Fibroblast of peridontal ligament (primary cell): Measurements from ENCODE around the gene CDK2.
"Not testable (repeated sequence)": the region's sequence is repeated elsewhere in the genome, so short reads cannot be mapped to it uniquely, and the experiment has no call there.

ENCODE experiments used
- DNase-seq: peaks from one replicate; pipeline ENCODE4 v3.0.0-alpha.2; 2010; ENCODE audit errors: extremely low read depth

CDK2 gene

GRCh38 chr12:55979069-55979468 lies 12.4 kb downstream of the CDK2 start:
- DNase-seq: no peak

- not testable (repeated sequence) for DNase-seq
These were observed 15.3 kb downstream of the CDK2 start for GRCh38 chr12:55981882-55982281.

DNA sequence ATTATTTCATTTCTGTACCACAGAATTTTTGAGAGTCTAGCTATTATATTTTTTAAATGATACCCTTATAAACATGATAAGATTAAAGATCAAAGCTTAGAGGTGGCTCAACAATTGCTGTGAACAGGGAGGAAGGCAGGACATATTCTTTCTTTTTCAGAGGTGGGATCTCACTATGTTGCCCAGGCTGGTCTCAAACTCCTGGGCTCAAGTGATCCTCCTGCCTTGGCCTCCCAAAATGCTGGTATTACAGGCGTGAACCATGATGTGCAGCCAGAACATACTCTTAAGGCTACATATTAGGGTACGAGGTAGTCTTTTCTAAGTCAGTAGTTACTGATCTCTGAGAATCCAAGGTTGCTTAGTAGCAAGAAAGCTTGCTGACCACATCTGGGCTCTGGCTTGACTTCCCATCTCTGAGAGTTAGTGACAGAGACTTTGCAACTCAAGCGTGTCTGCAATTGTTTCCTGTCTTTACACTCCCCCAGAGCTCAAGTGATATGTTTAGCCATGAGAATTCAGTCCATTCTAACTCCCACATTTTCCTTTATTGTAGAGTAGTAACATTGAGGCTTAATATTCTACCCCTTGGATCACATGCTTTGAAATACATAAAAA lies 15.8 kb downstream of the CDK2 start:
- peak; percentile 11 for DNase-seq

DNA sequence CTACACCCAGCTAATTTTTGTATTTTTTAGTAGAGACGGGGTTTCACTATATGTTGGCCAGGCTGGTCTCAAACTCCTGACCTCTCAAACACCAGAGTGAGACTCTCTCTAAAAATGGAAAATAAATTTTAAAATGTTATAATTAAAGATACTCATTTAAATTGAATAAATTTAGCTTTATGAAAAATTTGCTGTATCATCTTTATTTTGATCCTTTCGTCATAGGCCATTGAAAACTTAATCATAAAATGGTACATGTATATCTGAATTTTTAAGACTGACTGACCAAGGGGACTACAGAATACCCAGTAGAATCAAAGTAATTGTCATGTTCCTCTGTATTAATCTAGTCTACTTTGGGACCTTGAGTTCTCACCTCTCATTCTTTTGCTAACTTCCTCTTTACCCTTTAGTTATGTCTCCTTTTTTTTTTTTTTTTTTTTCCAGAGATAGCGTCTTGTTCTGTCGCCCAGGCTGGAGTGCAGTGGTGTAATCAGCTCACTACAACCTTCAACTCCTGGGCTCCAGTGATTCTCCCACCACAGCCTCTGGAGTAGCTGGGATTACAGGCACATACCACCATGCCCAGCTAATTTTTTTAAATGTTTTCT lies 16.7 kb downstream of the CDK2 start:
- DNase-seq: no peak

DNA sequence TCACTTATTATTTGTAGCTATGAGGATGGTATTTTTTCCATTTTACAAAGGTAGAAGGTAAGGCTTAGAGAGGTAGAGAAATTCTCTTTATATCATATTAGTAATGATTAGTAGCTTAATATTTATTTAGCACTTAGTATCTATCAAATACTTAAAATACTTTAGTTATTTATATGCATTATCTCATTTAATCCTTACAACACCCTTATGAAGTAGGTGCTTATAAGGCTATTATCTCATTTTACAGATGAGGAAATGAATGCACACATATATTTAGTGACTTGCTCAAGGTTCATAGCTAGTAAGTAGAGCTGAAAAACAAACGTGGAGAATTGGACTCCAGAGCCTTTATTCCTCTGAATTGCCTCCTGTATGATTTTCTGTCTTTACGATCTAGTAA lies 18.2 kb downstream of the CDK2 start:
- no peak for DNase-seq

GRCh38 chr12:55985341-55985740 lies 18.7 kb downstream of the CDK2 start:
- no peak for DNase-seq

- DNase-seq: not testable (repeated sequence)
These were observed 19.3 kb downstream of the CDK2 start for GRCh38 chr12:55985976-55986375.

GRCh38 chr12:55991110-55991509 lies 24.5 kb downstream of the CDK2 start:
- no peak for DNase-seq

- no peak for DNase-seq
These were observed 26.7 kb downstream of the CDK2 start for GRCh38 chr12:55993230-55993853.

DNA sequence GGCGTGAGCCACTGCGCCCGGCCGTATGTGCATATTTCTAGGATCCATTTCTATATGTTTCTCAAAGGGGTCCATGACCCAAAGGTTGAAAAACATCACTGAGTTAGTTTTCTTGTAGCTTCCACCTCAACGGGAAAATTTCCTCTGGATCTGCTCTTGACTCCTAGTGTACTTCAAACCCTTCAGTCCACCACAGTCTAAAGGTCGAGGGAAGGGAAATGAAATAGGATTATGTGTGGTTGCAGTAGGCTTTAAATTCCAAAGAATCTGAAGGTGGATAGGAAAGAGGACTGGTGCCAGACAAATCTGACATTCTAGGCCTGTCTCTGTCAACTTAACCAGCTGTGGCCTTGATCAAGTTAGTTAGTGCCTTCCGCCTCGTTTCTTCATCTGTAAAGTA lies 28.7 kb downstream of the CDK2 start:
- DNase-seq: no peak

DNA sequence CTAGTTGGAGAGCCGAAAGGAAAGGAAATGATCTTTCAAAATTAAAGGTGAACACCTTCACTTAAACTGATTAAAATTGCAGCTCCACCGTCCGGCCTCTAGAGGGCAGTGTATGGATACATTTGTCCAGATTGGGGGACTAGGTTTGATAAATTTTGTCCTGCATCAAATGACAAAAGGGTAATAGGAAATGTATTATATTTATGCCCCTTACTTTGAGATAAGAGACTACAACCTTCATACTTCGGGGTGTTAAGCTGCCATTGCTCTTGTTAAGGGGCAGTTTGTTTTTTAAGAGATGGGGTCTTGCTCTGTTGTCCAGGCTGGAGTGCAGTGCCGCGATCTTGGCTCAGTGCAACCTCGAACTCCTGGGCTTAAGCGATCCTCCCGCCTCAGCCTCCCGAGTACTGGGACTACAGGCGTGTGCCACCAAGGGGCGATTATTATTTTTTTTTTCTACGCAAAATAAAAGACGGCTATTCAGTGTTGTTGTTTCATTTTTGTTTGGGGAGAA lies 29.6 kb downstream of the CDK2 start:
- DNase-seq: peak; percentile 78

DNA sequence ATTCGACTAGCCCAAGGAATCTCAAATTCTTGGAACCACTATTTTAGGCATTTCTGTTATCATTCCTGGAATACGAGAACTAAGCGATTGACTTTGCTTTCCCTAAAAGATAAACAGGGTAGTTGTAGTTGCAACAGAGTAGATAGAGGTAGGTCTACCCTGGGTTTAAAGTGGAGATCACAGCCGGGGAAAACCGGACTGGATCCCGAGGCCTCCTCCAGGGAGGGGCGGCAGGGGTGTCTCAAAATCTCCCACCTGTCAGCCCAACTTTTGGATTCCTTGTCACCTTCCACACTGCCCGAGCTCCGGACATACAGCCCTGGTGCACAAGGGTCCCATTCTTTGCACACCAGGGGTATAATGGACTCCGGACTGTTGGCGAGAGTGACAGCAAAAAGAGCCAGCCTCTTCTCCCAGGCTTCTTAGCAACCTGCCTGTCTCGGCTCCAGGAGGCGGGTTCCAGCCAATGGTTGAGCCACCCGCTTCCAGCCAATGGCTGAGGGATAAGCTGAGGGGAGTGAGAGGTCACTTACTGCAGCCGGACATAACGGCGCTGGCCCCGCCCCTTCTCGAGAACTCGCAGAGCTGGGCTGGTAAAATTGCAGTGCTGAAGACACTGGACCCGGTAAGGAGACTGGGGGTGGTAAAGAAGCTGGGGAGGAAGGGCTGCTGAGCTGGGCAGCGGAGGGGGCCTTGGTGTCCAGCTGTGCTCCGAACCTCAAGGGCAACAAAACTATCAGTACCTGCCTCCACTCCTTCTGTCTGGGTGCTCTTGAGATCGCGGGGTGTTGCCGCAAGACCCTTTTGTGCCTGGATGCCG lies 30.3 kb downstream of the CDK2 start, which contains the start of gene SUOX:
Gene SUOX (plus strand): TSS at position 562 of the 820 bp plus-strand sequence. CDS start 4,946 bp downstream, outside the sequence.
- peak; percentile 95 for DNase-seq

GRCh38 chr12:55997535-55997859 lies 30.9 kb downstream of the CDK2 start:
- no peak for DNase-seq

DNA sequence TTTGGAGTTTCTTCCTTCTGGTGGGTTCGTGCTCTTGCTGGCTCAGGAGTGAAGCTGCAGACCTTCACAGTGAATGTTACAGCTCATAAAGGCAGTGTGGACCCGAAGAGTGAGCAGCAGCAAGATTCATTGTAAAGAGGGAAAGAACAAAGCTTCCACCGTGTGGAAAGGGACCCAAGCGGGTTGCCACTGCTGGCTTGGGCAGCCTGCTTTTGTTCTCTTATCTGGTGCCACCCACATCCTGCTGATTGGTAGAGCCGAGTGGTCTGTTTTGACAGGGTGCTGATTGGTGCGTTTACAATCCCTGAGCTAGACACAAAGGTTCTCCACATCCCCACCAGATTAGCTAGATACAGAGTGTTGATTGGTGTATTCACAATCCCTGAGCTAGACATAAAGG lies 32.9 kb downstream of the CDK2 start:
- DNase-seq: not testable (repeated sequence)

- not testable (repeated sequence) for DNase-seq
These were observed 33.4 kb downstream of the CDK2 start for GRCh38 chr12:55999999-56000540.

DNA sequence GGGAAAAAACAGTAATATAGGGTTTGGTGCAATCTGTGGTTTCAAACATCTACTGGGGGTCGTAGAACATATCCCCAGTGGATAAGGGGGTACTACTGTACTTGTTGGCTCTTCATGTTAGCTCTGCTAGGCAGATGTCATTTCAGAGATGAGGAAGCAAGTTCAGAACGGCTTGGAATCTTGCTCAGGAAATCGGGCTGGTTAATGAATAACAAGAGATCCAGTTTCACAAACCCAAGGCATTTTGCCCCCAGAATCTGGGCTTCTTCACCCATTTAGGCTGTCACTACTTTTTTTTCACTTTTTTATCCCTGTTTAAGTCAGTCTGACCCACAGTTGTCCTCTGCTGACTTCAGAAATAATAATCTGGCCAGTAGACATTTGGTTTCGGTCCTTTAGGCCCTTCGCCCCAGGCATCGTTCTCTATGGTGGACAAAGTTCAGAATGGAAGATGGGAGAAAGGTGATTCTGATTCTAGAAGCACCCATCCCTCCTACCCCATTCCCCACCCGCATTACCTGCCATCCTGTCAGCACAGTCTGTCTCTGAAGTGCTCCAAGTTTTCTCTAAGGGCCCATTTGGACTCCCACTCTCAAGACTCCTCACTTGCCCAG lies 35.0 kb downstream of the CDK2 start:
- no peak for DNase-seq

DNA sequence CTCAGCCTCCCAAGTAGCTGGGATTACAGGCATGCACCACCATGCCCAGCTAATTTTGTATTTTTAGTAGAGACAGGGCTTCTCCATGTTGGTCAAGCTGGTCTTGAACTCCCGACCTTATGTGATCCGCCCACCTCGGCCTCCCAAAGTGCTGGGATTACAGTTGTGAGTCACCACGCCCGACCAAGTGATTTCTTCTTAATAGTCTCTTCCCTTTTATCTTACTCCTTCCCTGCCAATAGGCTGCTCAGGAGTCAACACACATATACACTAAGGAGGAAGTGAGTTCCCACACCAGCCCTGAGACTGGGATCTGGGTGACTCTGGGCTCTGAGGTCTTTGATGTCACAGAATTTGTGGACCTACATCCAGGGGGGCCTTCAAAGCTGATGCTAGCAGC lies 36.7 kb downstream of the CDK2 start:
- DNase-seq: not testable (repeated sequence)

GRCh38 chr12:56004211-56004610 lies 37.6 kb downstream of the CDK2 start:
- DNase-seq: no peak

- peak; percentile 29 for DNase-seq
These were observed 41.2 kb downstream of the CDK2 start for GRCh38 chr12:56007564-56008559.

DNA sequence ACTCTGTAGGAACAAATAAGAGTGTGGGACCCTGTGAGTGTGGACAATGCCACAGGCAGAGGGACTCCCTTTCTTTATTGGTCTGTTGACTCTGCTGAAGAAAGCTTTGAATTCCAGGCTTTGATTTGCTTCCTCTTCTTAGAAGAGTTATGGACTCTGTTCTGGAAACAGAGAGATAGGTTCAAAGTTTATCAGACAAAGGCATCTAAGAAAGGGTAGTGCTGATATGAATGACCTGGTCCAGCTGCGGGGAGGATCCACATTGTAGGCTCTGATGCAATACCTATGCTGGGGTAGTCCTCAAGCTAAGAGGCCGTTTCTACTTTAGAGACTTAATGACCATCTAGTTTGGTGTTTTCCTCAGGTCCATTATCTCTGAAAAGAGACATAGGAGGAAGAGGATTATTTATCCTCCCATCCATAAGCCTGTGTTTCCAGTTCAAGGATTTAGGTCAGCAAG lies 43.5 kb downstream of the CDK2 start:
- DNase-seq: no peak
